ENCODE results near the gene SOX12. TPM values are rescaled to one million over a fixed set of nuclear protein-coding genes. Genes with fewer than 3 reads are reported as not detected.

The SOX12 gene
- total RNA-seq, 1 donor from 2014 or later = 10.2 TPM

DNA sequence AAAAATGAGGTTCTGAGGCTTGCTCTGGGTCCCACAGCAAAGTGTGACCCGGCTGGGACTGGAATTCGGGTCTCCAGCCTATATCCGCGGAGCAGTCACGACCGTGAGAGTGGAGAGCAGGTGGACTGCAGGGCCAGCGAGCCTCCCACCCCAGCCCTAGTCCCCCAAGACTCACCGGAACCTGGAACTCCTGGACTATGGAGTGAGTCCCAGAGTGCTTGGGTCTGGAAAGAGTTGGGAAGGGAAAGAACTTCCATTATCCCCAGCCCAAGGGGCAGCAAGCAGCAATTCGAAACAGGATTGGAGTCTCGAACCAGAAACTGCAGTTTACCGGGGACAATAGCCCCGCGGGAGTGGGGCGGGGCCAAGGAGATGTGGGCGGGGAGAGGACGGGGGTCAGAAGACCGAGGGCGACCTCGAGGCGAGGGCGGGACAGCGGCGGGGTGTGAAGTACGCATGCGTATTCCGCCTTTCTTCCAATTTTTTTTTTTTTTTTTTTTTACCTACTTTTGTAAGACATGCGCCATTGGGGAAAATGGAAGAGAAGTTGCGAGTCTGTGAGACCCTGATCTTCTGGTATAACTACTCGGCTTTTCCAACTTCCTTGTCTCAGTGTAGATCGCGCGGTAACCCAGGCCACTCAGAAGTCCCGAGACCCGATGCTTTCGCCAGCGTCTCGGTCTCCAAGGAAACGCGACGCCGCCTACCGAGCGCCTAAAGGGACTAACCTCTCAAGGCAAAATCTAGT lies 35.1 kb upstream of the SOX12 start, which contains the start of gene C20orf96:
C20orf96 (minus strand) TSS at position 667 of the 748 bp plus-strand sequence; CDS start at position 527, 140 bp downstream.
- H3K4me3 ChIP-seq (ENCODE audit: low read depth, low read length) = peak within 1 kb of the TSS; percentile 81
- DNase-seq (ENCODE audit: low read depth) = peak; percentile 82
- no peaks in the 10 kb centered on the region for H3K36me3 ChIP-seq (ENCODE audit: control insufficient read depth, insufficient read depth, low read length)
- no peaks in the 10 kb centered on the region for H3K27me3 ChIP-seq (ENCODE audit: control insufficient read depth, insufficient read depth, low read length)
- TF ChIP-seq CTCF (IDR thresholded peaks at IDR 0.05; ENCODE audit: insufficient read depth, low read length, poor library complexity, severe bottlenecking) = peak; percentile 58

DNA sequence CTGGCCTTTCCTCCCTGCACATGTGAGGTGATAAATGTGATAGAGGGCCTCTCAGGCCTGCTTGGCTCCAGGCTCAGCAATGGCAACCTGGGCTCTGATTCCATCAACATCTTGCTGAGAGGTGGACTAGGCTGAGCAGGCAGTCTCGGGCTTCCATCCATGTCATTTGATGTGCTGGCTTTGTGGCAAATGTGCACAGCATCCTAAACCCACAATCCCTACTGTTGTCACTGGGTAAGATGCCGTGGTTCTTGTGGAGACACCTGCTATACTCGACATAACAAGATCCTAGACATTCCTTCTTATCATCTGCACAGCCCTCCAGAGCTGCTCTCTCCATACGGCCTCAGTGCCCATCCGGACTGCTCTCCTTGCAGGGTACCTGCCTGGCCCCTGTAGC lies 30.8 kb upstream of the SOX12 start:
- Histone ChIP-seq H3K27me3 (ENCODE audit: control insufficient read depth, insufficient read depth, low read length) (no peaks in the 10 kb centered on the region), H3K4me3 (ENCODE audit: low read depth, low read length) (no peak overlapping the region), H3K36me3 (ENCODE audit: control insufficient read depth, insufficient read depth, low read length) (no peaks in the 10 kb centered on the region)
- no peak for TF ChIP-seq CTCF (IDR thresholded peaks at IDR 0.05; ENCODE audit: insufficient read depth, low read length, poor library complexity, severe bottlenecking)
- no peak for DNase-seq (ENCODE audit: low read depth)

GRCh38 chr20:295804-296203 lies 29.5 kb upstream of the SOX12 start:
- no peak for TF ChIP-seq CTCF (IDR thresholded peaks at IDR 0.05; ENCODE audit: insufficient read depth, low read length, poor library complexity, severe bottlenecking)
- H3K4me3 ChIP-seq (ENCODE audit: low read depth, low read length) = no peak overlapping the region
- H3K36me3 ChIP-seq (ENCODE audit: control insufficient read depth, insufficient read depth, low read length) = no peaks in the 10 kb centered on the region
- no peaks in the 10 kb centered on the region for H3K27me3 ChIP-seq (ENCODE audit: control insufficient read depth, insufficient read depth, low read length)
- DNase-seq (ENCODE audit: low read depth) = no peak

DNA sequence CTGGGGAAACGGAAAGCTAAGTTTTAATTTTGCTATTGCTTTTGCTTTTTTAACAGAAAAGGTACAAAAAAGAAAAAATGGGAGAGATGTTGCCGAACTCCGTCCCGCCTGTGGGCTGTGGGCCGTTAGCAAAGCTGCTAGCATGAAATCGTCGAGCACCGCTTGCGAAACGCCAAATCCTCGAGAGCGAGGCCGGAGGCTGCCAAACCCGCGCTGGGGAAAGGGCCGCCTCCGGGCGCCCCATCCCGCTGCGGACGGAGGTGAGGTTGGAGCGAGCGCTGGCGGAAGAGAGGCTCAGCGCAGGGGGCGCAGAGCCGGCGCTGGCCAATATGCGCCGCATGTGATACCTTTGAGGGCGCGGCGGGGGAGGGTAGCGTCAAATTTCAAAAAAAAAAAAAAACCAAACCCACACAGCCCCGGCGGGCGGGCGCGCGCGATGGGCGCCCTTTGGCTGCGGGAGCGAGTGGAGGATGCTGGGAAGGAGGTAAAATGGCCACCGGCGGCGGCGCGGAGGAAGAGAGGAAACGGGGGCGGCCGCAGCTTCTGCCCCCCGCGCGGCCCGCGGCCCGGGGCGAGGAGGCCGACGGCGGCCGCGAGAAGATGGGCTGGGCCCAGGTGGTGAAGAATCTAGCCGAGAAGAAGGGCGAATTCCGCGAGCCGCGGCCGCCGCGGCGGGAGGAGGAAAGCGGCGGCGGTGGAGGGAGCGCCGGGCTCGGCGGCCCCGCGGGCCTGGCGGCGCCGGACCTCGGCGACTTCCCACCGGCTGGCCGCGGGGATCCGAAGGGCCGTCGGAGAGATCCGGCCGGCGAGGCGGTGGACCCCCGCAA lies 28.0 kb upstream of the SOX12 start, which contains the start of gene ZCCHC3:
ZCCHC3 (plus strand) TSS at position 473 of the 827 bp plus-strand sequence; CDS start at position 490, 17 bp downstream.
- no peaks in the 10 kb centered on the region for H3K36me3 ChIP-seq (ENCODE audit: control insufficient read depth, insufficient read depth, low read length)
- peak within 1 kb of the TSS; percentile 62 for H3K4me3 ChIP-seq (ENCODE audit: low read depth, low read length)
- H3K27me3 ChIP-seq (ENCODE audit: control insufficient read depth, insufficient read depth, low read length) = no peaks in the 10 kb centered on the region
- no peak for TF ChIP-seq CTCF (IDR thresholded peaks at IDR 0.05; ENCODE audit: insufficient read depth, low read length, poor library complexity, severe bottlenecking)
- DNase-seq (ENCODE audit: low read depth) = peak; percentile 51

DNA sequence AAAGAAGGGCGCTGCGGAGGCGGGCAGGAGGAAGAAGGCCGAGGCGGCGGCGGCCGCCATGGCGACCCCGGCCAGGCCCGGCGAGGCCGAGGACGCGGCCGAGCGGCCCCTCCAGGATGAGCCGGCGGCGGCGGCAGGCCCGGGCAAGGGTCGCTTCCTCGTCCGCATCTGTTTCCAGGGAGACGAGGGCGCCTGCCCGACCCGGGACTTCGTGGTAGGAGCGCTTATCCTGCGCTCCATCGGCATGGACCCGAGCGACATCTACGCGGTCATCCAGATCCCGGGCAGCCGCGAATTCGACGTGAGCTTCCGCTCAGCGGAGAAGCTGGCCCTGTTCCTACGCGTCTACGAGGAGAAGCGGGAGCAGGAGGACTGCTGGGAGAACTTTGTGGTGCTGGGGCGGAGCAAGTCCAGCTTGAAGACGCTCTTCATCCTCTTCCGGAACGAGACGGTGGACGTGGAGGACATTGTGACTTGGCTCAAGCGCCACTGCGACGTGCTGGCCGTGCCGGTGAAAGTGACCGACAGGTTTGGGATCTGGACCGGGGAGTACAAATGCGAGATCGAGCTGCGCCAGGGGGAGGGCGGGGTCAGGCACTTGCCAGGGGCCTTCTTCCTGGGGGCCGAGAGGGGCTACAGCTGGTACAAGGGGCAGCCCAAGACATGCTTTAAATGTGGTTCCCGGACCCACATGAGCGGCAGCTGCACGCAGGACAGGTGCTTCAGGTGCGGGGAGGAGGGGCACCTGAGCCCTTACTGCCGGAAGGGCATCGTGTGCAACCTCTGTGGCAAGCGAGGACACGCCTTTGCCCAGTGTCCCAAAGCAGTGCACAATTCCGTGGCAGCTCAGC lies 27.2 kb upstream of the SOX12 start:
- Histone ChIP-seq H3K36me3 (ENCODE audit: control insufficient read depth, insufficient read depth, low read length) (no peaks in the 10 kb centered on the region), H3K27me3 (ENCODE audit: control insufficient read depth, insufficient read depth, low read length) (no peaks in the 10 kb centered on the region), H3K4me3 (ENCODE audit: low read depth, low read length) (peak overlapping the region; percentile 62)
- no peak for TF ChIP-seq CTCF (IDR thresholded peaks at IDR 0.05; ENCODE audit: insufficient read depth, low read length, poor library complexity, severe bottlenecking)
- DNase-seq (ENCODE audit: low read depth) = peak; percentile 25

Data from kidney epithelial cell (primary cell).